ENCODE results near the gene ANAPC4.

The ANAPC4 gene

GRCh38 chr4:25356068-25356467 is 21.0 kb upstream of the ANAPC4 start:
- Histone ChIP-seq H3K4me1 (ENCODE audit: control insufficient read depth in 1 of 2, insufficient read depth in 1 of 2, low read depth in 1 of 2, low read length in 1 of 2) (no peaks in the 10 kb centered on the region), H3K9me3 (no peaks in the 10 kb centered on the region), H3K27me3 (no peaks in the 10 kb centered on the region), H3K27ac (no peak overlapping the region), H3K36me3 (no peaks in the 10 kb centered on the region), H3K4me3 (ENCODE audit: low read depth in 1 of 2, low read length in 1 of 2) (no peak overlapping the region)
- no peak for TF ChIP-seq CTCF (IDR thresholded peaks at IDR 0.05)

GRCh38 chr4:25358515-25359275 is 18.4 kb upstream of the ANAPC4 start:
- TF ChIP-seq CTCF (IDR thresholded peaks at IDR 0.05): no peak
- H3K4me3 ChIP-seq (ENCODE audit: low read depth in 1 of 2, low read length in 1 of 2): no peak overlapping the region
- H3K27me3 ChIP-seq: no peaks in the 10 kb centered on the region
- H3K9me3 ChIP-seq: no peaks in the 10 kb centered on the region
- no peaks in the 10 kb centered on the region for H3K36me3 ChIP-seq
- H3K4me1 ChIP-seq (ENCODE audit: control insufficient read depth in 1 of 2, insufficient read depth in 1 of 2, low read depth in 1 of 2, low read length in 1 of 2): no peaks in the 10 kb centered on the region
- no peak overlapping the region for H3K27ac ChIP-seq

GRCh38 chr4:25361253-25361652 is 15.8 kb upstream of the ANAPC4 start:
- H3K4me3 ChIP-seq (ENCODE audit: low read depth in 1 of 2, low read length in 1 of 2): no peak overlapping the region
- no peak for TF ChIP-seq CTCF (IDR thresholded peaks at IDR 0.05)
- H3K27ac ChIP-seq: no peak overlapping the region
- H3K4me1 ChIP-seq (ENCODE audit: control insufficient read depth in 1 of 2, insufficient read depth in 1 of 2, low read depth in 1 of 2, low read length in 1 of 2): no peaks in the 10 kb centered on the region
- no peaks in the 10 kb centered on the region for H3K9me3 ChIP-seq
- H3K27me3 ChIP-seq: no peaks in the 10 kb centered on the region
- no peaks in the 10 kb centered on the region for H3K36me3 ChIP-seq

GRCh38 chr4:25367004-25367621 is 9.9 kb upstream of the ANAPC4 start:
- Histone ChIP-seq H3K9me3 (no peaks in the 10 kb centered on the region), H3K27ac (no peak overlapping the region), H3K4me3 (ENCODE audit: low read depth in 1 of 2, low read length in 1 of 2) (no peak overlapping the region), H3K36me3 (no peaks in the 10 kb centered on the region), H3K4me1 (ENCODE audit: control insufficient read depth in 1 of 2, insufficient read depth in 1 of 2, low read depth in 1 of 2, low read length in 1 of 2) (no peaks in the 10 kb centered on the region), H3K27me3 (no peaks in the 10 kb centered on the region)
- no peak for TF ChIP-seq CTCF (IDR thresholded peaks at IDR 0.05)

GRCh38 chr4:25367877-25368276 is 9.2 kb upstream of the ANAPC4 start:
- Histone ChIP-seq H3K27me3 (no peaks in the 10 kb centered on the region), H3K9me3 (no peaks in the 10 kb centered on the region), H3K27ac (no peak overlapping the region), H3K36me3 (no peaks in the 10 kb centered on the region), H3K4me1 (ENCODE audit: control insufficient read depth in 1 of 2, insufficient read depth in 1 of 2, low read depth in 1 of 2, low read length in 1 of 2) (no peaks in the 10 kb centered on the region), H3K4me3 (ENCODE audit: low read depth in 1 of 2, low read length in 1 of 2) (no peak overlapping the region)
- no peak for TF ChIP-seq CTCF (IDR thresholded peaks at IDR 0.05)
